Measurements from ENCODE around the gene VAMP5.
"Not testable (repeated sequence)": the region's sequence is repeated elsewhere in the genome, so short reads cannot be mapped to it uniquely, and the experiment has no call there.

Gene VAMP5

GRCh38 chr2:85601771-85602475, 17.7 kb downstream of the VAMP5 start:
- no peak for DNase-seq (ENCODE audit: low read depth in 2 of 2)

GRCh38 chr2:85602476-85603234, 18.4 kb downstream of the VAMP5 start, which contains the start of gene TMEM150A:
Gene TMEM150A, minus strand, starts transcription at chr2:85602698. Its CDS starts 750 bp downstream, at chr2:85601948.
- DNase-seq (ENCODE audit: low read depth in 2 of 2) = peak; percentile 60 to 85

- DNase-seq (ENCODE audit: low read depth in 2 of 2) = not testable (repeated sequence)
These were observed 19.9 kb downstream of the VAMP5 start for GRCh38 chr2:85604133-85604444.

GRCh38 chr2:85604568-85605339, 20.5 kb downstream of the VAMP5 start:
- no peak for DNase-seq (ENCODE audit: low read depth in 2 of 2)

GRCh38 chr2:85605406-85606115, 21.3 kb downstream of the VAMP5 start:
- no peak for DNase-seq (ENCODE audit: low read depth in 2 of 2)

GRCh38 chr2:85606116-85606455, 21.9 kb downstream of the VAMP5 start:
- DNase-seq (ENCODE audit: low read depth in 2 of 2) = no peak

GRCh38 chr2:85607268-85608215, 23.3 kb downstream of the VAMP5 start:
- no peak for DNase-seq (ENCODE audit: low read depth in 2 of 2)

GRCh38 chr2:85611217-85611704, 27.0 kb downstream of the VAMP5 start:
- no peak for DNase-seq (ENCODE audit: low read depth in 2 of 2)

- DNase-seq (ENCODE audit: low read depth in 2 of 2) = peak; percentile 37 to 65
These were observed 27.7 kb downstream of the VAMP5 start, which contains the start of gene C2orf68 for GRCh38 chr2:85611705-85612587. Gene C2orf68, minus strand, starts transcription at chr2:85612066. Its CDS starts 82 bp downstream, at chr2:85611984.

- DNase-seq (ENCODE audit: low read depth in 2 of 2) = no peak
These were observed 29.7 kb downstream of the VAMP5 start for GRCh38 chr2:85613717-85614515.

- DNase-seq (ENCODE audit: low read depth in 2 of 2) = not testable (repeated sequence)
These were observed 30.5 kb downstream of the VAMP5 start for GRCh38 chr2:85614757-85615156.

- DNase-seq (ENCODE audit: low read depth in 2 of 2) = no peak
These were observed 31.1 kb downstream of the VAMP5 start for GRCh38 chr2:85615413-85615728.

- not testable (repeated sequence) for DNase-seq (ENCODE audit: low read depth in 2 of 2)
These were observed 33.5 kb downstream of the VAMP5 start for GRCh38 chr2:85617723-85618122.

- DNase-seq (ENCODE audit: low read depth in 2 of 2) = no peak
These were observed 35.4 kb downstream of the VAMP5 start for GRCh38 chr2:85619617-85620016.

GRCh38 chr2:85621338-85621737, 37.1 kb downstream of the VAMP5 start:
- DNase-seq (ENCODE audit: low read depth in 2 of 2) = no peak

- DNase-seq (ENCODE audit: low read depth in 2 of 2) = no peak
These were observed 39.8 kb downstream of the VAMP5 start for GRCh38 chr2:85623991-85624390.

- no peak for DNase-seq (ENCODE audit: low read depth in 2 of 2)
These were observed 44.4 kb downstream of the VAMP5 start for GRCh38 chr2:85628658-85629057.

- no peak for DNase-seq (ENCODE audit: low read depth in 2 of 2)
These were observed 47.1 kb downstream of the VAMP5 start for GRCh38 chr2:85631316-85631715.

GRCh38 chr2:85635011-85635410, 50.8 kb downstream of the VAMP5 start:
- no peak for DNase-seq (ENCODE audit: low read depth in 2 of 2)
